NCI-H2171 (cell line): Measurements from ENCODE around the gene RGS6.
"Not testable (repeated sequence)": the region's sequence is repeated elsewhere in the genome, so short reads cannot be mapped to it uniquely, and the experiment has no call there.

Source experiments
- DNase-seq: peaks from one replicate; lab custom pipeline; 2025; lab: John Stamatoyannopoulos, UW

The RGS6 gene

GRCh38 chr14:71932229-71932981 is at the start of gene RGS6:
Gene RGS6 (plus strand): TSS chr14:71932429.
- peak; percentile 80 for DNase-seq

DNA sequence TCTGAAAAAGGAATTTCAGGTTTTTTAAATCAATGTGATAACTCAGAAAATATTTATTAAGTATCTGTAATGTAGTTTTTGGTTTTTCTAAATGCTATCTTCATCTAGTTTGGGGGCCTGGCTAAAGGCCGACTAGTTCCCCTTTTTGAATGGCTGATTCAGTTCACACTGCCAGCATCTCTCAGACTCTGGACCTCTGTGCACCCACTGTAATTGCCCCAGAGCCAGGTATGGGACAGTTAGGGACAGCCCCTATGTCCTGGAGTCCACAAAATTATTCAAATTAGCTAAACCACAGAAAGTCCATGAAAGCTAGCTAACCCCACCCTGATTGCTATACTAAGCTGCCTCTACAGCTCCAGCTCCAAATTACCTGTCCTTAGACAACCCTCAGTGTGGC is 49.1 kb upstream of the RGS6 start:
- DNase-seq: no peak

- DNase-seq: no peak
Measured at GRCh38 chr14:71885301-71885700, 46.9 kb upstream of the RGS6 start.

DNA sequence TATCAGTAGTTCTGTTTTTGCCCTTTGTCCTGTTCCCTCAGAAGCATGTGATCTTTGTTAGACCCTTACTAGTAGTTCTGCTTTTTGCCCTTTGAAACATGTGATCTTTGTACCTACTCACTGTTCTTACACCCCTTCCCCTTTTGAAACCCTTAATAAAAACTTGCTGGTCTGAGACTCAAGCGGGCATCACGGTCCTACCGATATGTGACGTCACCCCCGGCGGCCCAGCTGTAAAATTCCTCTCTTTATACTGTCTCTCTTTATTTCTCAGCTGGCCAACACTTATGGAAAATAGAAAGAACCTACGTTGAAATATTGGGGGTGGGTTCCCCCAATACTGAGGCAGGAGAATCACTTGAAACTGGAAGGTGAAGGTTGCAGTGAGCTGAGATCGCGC is 44.4 kb upstream of the RGS6 start:
- not testable (repeated sequence) for DNase-seq

DNA sequence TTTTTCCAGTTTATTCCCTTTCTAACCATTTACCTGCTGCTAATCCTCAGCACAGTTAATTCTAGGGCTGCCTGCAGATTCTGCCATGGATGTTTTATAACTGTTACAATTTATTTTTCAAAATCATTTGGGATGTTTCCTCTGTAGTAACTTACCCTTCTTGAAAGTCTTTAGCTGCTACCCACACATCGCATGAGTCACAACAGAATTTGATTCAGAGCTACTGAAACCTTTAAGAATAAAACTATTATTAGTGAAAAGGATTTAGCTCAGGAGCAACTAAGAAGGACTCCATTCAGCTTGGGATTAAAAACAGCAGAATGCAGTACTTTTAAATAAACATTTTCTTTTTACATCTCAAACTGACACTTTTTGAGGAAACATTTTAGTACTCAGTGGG is 41.7 kb upstream of the RGS6 start:
- no peak for DNase-seq

DNA sequence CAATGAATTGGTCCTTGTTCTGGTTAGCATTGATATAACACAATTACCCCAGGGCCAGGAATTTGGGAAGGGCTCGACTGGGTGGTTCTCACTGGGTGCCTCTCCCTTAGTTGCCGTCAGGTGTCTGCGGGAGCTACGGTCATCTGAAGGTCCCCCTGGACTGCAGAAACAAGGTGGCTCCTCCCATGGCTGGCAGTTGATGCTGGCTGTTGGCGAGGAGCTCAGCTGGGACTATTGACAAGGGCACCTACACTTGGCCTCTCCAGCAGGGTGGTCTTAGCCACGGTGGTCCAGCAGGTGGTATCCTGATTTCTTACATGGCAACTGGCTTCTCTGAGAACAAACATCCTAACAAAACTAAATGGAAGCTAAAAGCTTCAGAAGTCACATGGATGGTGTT is 41.0 kb upstream of the RGS6 start:
- no peak for DNase-seq

- DNase-seq: no peak
Measured at GRCh38 chr14:71891970-71892369, 40.3 kb upstream of the RGS6 start.

DNA sequence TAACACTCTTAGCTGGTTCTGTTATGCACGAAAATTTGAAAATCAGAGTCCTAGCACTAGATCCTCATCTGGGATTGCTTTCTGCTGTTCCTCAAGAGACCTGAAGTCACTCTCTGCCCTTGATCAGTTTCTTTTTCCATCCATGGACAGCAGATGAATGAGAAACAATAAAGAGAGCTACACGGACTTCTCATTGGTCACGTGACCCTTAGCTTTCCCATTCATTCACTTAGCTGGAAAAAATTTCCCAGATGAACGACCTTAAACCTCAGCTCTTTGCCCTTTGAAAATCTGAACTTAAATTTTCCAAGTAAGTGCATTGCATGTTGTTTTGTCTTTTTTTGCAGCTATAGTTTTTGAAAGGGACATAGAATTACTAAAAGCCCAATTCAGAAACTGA is 27.2 kb upstream of the RGS6 start:
- DNase-seq: no peak

- no peak for DNase-seq
Measured at GRCh38 chr14:71905860-71906259, 26.4 kb upstream of the RGS6 start.

DNA sequence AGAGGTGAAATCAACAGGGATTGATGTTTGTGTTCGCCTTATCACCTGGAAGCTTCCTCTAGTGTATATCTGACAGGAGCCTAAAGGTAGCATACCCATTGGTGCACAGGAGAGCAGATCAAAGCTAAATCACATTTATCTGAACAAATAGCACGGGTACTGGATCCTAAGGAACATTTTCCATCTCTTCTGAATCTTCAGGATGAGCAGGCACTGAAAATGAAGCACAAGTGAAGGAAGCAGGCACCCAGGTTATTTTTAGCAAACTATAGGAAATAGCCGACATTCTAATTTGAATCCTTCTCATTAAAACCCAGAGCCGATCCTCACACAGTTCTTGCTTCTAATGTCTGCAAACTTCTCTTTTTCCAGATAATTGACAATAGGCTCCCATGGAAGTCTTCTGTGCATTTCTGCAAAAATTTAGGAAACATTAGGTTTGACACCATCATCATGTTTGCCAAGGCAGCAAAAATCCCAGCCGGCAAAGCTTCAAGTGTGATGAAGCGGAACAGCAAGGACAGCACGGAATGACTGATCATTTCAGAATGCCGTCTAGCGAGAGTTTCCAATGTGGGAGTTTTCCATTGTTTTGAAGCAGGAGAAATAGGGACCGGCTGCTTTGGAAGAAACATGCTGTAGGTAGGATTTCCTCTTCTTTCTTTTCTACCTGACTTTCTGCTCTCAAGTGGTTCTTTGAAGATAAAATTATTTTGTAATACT is 24.3 kb upstream of the RGS6 start:
- no peak for DNase-seq

GRCh38 chr14:71911669-71912068 is 20.6 kb upstream of the RGS6 start:
- no peak for DNase-seq

DNA sequence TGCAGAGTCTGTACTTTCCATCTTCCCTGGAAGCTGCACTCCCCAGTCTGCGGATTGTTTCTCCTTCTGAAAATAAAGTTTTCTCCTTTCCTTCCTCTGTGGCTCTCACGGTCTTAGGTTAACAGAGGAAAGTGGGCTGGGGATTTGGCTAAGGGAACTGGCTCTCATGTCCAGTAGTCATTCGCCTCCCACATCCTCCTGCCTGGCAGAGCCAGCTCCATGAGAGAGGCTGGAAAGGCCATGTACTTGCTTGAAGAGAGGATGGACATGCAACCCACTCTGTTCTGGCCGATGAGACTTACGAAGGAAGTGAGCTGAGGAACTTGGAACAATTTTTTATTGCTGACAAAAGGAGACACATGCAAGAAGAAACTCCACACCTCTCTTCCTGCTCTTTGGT is 18.9 kb upstream of the RGS6 start:
- no peak for DNase-seq

GRCh38 chr14:71918955-71919354 is 13.3 kb upstream of the RGS6 start:
- no peak for DNase-seq

DNA sequence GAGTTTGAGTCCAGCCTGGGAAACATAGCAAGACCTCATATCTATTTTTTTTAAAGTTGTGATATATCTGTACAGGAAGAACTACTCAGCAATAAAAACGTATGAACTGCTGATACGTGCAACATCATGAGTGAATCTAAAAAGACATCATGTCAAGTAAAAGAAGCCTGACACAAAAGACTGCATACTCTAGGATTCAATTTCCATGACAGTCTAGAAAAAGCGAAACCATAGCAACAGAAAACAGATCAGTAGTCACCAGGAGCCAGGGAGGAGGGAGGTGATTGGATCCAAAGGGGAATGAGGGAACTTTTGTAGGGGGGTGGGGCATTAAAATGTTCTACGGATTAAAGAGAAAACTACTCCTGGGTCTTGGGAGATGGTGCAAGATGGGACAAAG is 8.7 kb upstream of the RGS6 start:
- no peak for DNase-seq

DNA sequence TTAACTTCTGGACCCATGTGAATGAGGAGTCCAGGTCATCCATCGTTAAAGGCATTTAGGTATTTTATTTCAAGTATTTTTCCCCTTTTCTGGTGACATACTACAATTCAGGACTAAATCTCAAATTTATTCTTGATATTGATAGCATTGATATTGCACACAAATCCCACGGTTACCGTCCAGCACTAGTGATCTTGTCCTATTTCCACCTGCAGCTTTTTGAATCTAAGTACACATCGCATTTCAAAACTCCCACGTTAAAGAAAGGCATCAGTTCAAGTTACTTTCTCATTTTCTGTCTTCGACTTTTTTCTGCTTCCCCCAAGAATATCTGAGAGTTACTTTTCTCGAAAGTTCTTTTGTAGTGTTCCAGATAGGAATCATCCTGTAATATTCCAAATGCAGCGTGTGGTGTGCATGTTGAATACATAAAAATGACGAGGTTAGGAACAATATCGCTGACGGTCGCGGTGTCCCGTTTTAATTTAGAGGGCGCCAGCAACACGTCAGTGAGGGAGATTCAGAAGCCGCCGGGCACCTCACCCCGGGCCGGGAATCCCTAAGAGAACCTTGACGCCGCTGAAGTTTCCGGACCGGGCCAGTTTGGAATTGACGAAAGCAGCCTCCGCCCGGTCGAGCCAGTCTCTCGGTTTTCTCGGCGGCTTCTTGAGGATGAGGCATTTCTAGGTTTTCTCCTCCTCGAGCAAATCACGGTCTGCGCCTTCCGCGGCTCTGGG is 569 bp upstream of the RGS6 start:
- no peak for DNase-seq

GRCh38 chr14:71933001-71933587 is 865 bp downstream of the RGS6 start:
- no peak for DNase-seq

DNA sequence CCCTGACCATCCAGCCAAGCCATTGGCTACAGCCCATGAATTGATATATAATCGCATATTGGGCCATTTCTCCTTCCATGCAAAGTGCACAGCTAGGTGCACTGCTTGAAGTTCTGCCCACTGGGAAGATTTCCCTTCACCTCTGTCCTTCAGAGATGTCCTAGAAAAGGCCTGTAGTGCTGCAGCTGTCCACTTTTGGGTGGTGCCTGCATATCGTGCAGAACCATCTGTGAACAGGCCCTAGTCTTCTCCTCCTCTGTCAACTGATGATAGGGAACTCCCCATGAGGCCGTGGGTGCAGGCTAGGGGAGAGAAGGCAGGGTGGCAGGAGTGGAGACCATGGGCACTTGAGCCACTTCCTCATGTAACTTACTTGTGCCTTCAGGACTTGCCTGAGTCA is 6.0 kb downstream of the RGS6 start:
- not testable (repeated sequence) for DNase-seq

- DNase-seq: not testable (repeated sequence)
Measured at GRCh38 chr14:71939344-71939743, 7.1 kb downstream of the RGS6 start.

DNA sequence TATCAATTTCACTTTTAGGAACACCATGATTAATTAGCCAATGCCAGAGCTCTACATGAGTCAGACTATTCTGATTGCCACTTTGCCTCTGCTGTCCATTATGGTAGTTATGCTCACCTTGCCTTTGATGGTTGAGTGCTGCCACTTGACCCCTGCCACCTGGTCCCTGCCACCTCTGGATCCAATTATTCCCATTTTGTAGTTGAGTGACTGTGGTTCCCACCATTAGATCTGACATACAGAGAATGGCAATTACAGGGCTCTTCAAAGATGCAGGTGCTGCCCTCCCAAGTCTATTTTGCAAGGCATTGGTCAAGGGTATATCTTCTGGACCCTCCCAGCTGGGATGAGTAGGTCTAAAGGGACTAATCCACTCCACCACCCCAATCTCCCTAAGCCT is 8.3 kb downstream of the RGS6 start:
- DNase-seq: not testable (repeated sequence)

GRCh38 chr14:71941616-71942015 is 9.4 kb downstream of the RGS6 start:
- not testable (repeated sequence) for DNase-seq

GRCh38 chr14:71942904-71943694 is 10.9 kb downstream of the RGS6 start:
- DNase-seq: no peak

DNA sequence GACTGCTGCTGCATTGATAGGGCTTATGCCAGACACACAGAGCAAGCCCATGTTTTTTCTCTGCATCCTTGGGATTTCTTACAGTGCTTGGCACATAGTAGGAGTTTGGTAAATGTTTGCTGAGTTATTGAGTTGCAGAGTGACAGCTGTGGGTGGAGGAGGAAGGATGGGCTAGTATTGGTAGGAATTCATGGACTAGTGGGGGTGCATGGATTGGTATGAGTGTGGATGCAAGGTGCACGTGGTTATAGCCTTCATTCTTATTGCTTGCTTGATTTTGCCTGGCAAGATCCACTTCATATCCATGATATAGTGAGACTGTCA is 11.4 kb downstream of the RGS6 start:
- no peak for DNase-seq
